HepG2 (cell line): Measurements from ENCODE around the gene CD320. TPM values are rescaled to one million over a fixed set of nuclear protein-coding genes. Genes with fewer than 3 reads are reported as not detected.

Experiments used
- BORCS8-MEF2B ChIP-seq: sonication (generic); formaldehyde crosslinking; IDR thresholded peaks from 2 replicates; pipeline ENCODE4 v1.8.0; 2022; ENCODE audit warnings: mild to moderate bottlenecking, missing genetic modification reagents
- FOXM1 ChIP-seq: sonication (generic); formaldehyde crosslinking; IDR thresholded peaks from 2 replicates; pipeline ENCODE4 v1.5.0; 2020; ENCODE audit warnings: missing genetic modification reagents
- FOXO4 ChIP-seq: sonication (generic); formaldehyde crosslinking; conservative IDR thresholded peaks from 2 replicates; pipeline ENCODE4 v1.8.1; 2023; ENCODE audit warnings: missing genetic modification reagents
- HMGXB4 ChIP-seq, 2 experiments: sonication (generic) in 1 of 2; formaldehyde crosslinking in 1 of 2; IDR thresholded peaks; 2 replicates each; pipeline versions ENCODE4 v1.4.0 to v1.6.1; 2018 to 2020; ENCODE audit warnings: missing genetic modification reagents in 2 of 2, borderline replicate concordance in 1 of 2, low read depth in 1 of 2, mild to moderate bottlenecking in 1 of 2, missing biosample characterization in 1 of 2
- HOXA3 ChIP-seq: sonication (generic); formaldehyde crosslinking; IDR thresholded peaks from 2 replicates; pipeline ENCODE4 v1.5.0; 2020; ENCODE audit warnings: missing genetic modification reagents
- JARID2 ChIP-seq: sonication (generic); formaldehyde crosslinking; IDR thresholded peaks from 2 replicates; pipeline ENCODE4 v1.8.1; 2023; ENCODE audit warnings: missing genetic modification reagents, inconsistent platforms; ENCODE audit not compliant: insufficient replicate concordance
- LBX2 ChIP-seq: sonication (generic); formaldehyde crosslinking; IDR thresholded peaks from 2 replicates; pipeline ENCODE4 v1.5.0; 2020; ENCODE audit warnings: missing genetic modification reagents, mild to moderate bottlenecking, borderline replicate concordance
- MAZ ChIP-seq, 2 experiments: sonication (generic) in 1 of 2; formaldehyde crosslinking in 1 of 2; IDR thresholded peaks; 2 replicates each; pipeline versions ENCODE4 v1.5.0 to v1.6.1; 2012 to 2020; ENCODE audit warnings: low read depth in 2 of 2, mild to moderate bottlenecking in 2 of 2, borderline replicate concordance in 1 of 2, improper control_type of control experiment in 1 of 2, low read length in 1 of 2, missing genetic modification reagents in 1 of 2, moderate library complexity in 1 of 2
- PAF1 ChIP-seq: IDR thresholded peaks from 2 replicates; pipeline ENCODE4 v1.6.1; 2016; ENCODE audit warnings: missing genetic modification reagents, missing compliant biosample characterization
- SIX1 ChIP-seq: sonication (generic); formaldehyde crosslinking; IDR thresholded peaks from 2 replicates; pipeline ENCODE4 v1.4.0; 2020; ENCODE audit warnings: missing genetic modification reagents, borderline replicate concordance
- SMC3 ChIP-seq: IDR thresholded peaks from 2 replicates; pipeline ENCODE4 v1.6.1; 2011; ENCODE audit warnings: low read length, improper control_type of control experiment
- SOX5 ChIP-seq: IDR thresholded peaks from 2 replicates; pipeline ENCODE4 v1.6.1; 2016; ENCODE audit warnings: borderline replicate concordance
- SP5 ChIP-seq: IDR thresholded peaks from 2 replicates; pipeline ENCODE4 v1.6.1; 2016; ENCODE audit warnings: low read depth, borderline replicate concordance
- TEAD3 ChIP-seq: optimal IDR thresholded peaks from 2 replicates; pipeline ENCODE3; 2016; ENCODE audit warnings: borderline replicate concordance
- TMF1 ChIP-seq: sonication (generic); formaldehyde crosslinking; IDR thresholded peaks from 2 replicates; pipeline ENCODE4 v1.8.1; 2022; ENCODE audit warnings: low read depth, missing genetic modification reagents
- ZNF430 ChIP-seq: sonication (generic); formaldehyde crosslinking; IDR thresholded peaks from 2 replicates; pipeline ENCODE4 v1.9.0; 2021; ENCODE audit warnings: mild to moderate bottlenecking, missing genetic modification reagents
- ZNF468 ChIP-seq: sonication (generic); formaldehyde crosslinking; IDR thresholded peaks from 2 replicates; pipeline ENCODE4 v1.8.0; 2022; ENCODE audit warnings: mild to moderate bottlenecking, moderate library complexity, missing genetic modification reagents
- ZNF572 ChIP-seq: sonication (generic); formaldehyde crosslinking; IDR thresholded peaks from 2 replicates; pipeline ENCODE4 v1.5.1; 2020; ENCODE audit warnings: mild to moderate bottlenecking, missing genetic modification reagents
- ZNF800 ChIP-seq: sonication (generic); formaldehyde crosslinking; IDR thresholded peaks from 2 replicates; pipeline ENCODE4 v1.4.0; 2020; ENCODE audit warnings: missing genetic modification reagents
- ZSCAN12 ChIP-seq: sonication (generic); formaldehyde crosslinking; IDR thresholded peaks from 2 replicates; pipeline ENCODE4 v1.9.0; 2021; ENCODE audit warnings: mild to moderate bottlenecking, missing genetic modification reagents
- polyA plus RNA-seq, 8 experiments: library from polyadenylated mRNA; depleted of rRNA in 3 of 8; stranded (reverse) in 7 of 8; unstranded in 1 of 8; fragments of >200 nt; fragmentation: Illumina TruSeq in 4 of 8; extraction: Trizol in 4 of 8; gene quantifications; 2 replicates each; pipeline versions ENCODE4 v1.2.1 to v1.2.3, GENCODE V29; 2011 to 2016; ENCODE audit warnings: low read depth in 4 of 8, missing spikeins in 1 of 8, mixed read lengths in 1 of 8; ENCODE audit not compliant: insufficient read depth in 1 of 8
- total RNA-seq, 5 experiments: library from RNA; depleted of rRNA; stranded (reverse); fragments of >200 nt; fragmentation: Illumina TruSeq; extraction: Trizol; gene quantifications; 2 replicates each; pipeline ENCODE4 v1.2.3, GENCODE V29; 2016; ENCODE audit warnings: low read depth in 1 of 5
- TF ChIP-seq, protein P1 (sequence below): sonication (generic); formaldehyde crosslinking; IDR thresholded peaks from 2 replicates; pipeline ENCODE4 v1.4.0; 2020; ENCODE audit warnings: mild to moderate bottlenecking, missing genetic modification reagents

CD320 gene
- total and polyA plus RNA-seq, 2 of the 13 experiments (the other 11 are each of a cell fraction or from before 2014, with no cell fraction given) = 83.1 to 99.9 TPM

GRCh38 chr19:8342684-8343482 is 34.7 kb upstream of the CD320 start, which contains the start of gene KANK3 (continued):
- TF ChIP-seq MAZ (IDR thresholded peaks at IDR 0.05; ENCODE audit: borderline replicate concordance, low read depth, low read length) (no peak), MAZ (CRISPR knock-in tag; IDR thresholded peaks at IDR 0.05; ENCODE audit: low read depth) (0 out of 2 replicates have a peak, but pooled peaks have one; percentile 24), SP5 (peak; percentile 55; the same call in 1 of the 2 replicates), PAF1 (no peak), SIX1 (CRISPR knock-in tag) (no peak), ZNF430 (CRISPR knock-in tag) (no peak), TMF1 (CRISPR knock-in tag) (no peak), ZNF572 (CRISPR knock-in tag) (0 out of 2 replicates have a peak, but pooled peaks have one; percentile 31), JARID2 (no peak), HOXA3 (CRISPR knock-in tag) (peak; percentile 37; the same call in 1 of the 2 replicates), FOXM1 (CRISPR knock-in tag) (no peak), ZNF468 (CRISPR knock-in tag) (no peak), SMC3 (no peak), FOXO4 (no peak), SOX5 (no peak), HMGXB4 (CRISPR knock-in tag; IDR thresholded peaks at IDR 0.05; ENCODE audit: borderline replicate concordance in 1 of 2, low read depth in 1 of 2) (peak in 1 of 2 experiments; percentile 47; a peak in 1 of 4 replicates), LBX2 (CRISPR knock-in tag) (no peak), TEAD3 (CRISPR knock-in tag) (peak; percentile 99), BORCS8-MEF2B (CRISPR knock-in tag) (0 out of 2 replicates have a peak, but pooled peaks have one; percentile 53), ZNF800 (CRISPR knock-in tag) (0 out of 2 replicates have a peak, but pooled peaks have one; percentile 36), ZSCAN12 (CRISPR knock-in tag) (no peak)
- TF ChIP-seq, protein P1, sequence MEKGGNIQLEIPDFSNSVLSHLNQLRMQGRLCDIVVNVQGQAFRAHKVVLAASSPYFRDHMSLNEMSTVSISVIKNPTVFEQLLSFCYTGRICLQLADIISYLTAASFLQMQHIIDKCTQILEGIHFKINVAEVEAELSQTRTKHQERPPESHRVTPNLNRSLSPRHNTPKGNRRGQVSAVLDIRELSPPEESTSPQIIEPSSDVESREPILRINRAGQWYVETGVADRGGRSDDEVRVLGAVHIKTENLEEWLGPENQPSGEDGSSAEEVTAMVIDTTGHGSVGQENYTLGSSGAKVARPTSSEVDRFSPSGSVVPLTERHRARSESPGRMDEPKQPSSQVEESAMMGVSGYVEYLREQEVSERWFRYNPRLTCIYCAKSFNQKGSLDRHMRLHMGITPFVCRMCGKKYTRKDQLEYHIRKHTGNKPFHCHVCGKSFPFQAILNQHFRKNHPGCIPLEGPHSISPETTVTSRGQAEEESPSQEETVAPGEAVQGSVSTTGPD (CRISPR knock-in tag) = no peak
